ENCODE data around the gene DCC.
"Not testable (repeated sequence)": the region's sequence is repeated elsewhere in the genome, so short reads cannot be mapped to it uniquely, and the experiment has no call there.

Gene DCC

GRCh38 chr18:53486296-53486695 lies 1146.3 kb downstream of the DCC start:
- no peak for DNase-seq (ENCODE audit: low read depth)
- no peak for TF ChIP-seq CTCF (conservative IDR thresholded peaks at IDR 0.05; ENCODE audit: low read depth, low read length)
- H3K4me3 ChIP-seq (ENCODE audit: low read depth, low read length) = no peak overlapping the region

GRCh38 chr18:53489266-53489665 lies 1149.3 kb downstream of the DCC start:
- TF ChIP-seq CTCF (conservative IDR thresholded peaks at IDR 0.05; ENCODE audit: low read depth, low read length) = no peak
- no peak for DNase-seq (ENCODE audit: low read depth)

GRCh38 chr18:53490019-53490418 lies 1150.0 kb downstream of the DCC start:
- DNase-seq (ENCODE audit: low read depth) = no peak
- H3K4me3 ChIP-seq (ENCODE audit: low read depth, low read length) = no peak overlapping the region
- TF ChIP-seq CTCF (conservative IDR thresholded peaks at IDR 0.05; ENCODE audit: low read depth, low read length) = no peak

More at GRCh38 chr18:53489266-53489665, 1149.3 kb downstream of the DCC start:
- no peak overlapping the region for H3K4me3 ChIP-seq (ENCODE audit: low read depth, low read length)

- H3K4me3 ChIP-seq (ENCODE audit: low read depth, low read length) = no peak overlapping the region
- no peak for TF ChIP-seq CTCF (conservative IDR thresholded peaks at IDR 0.05; ENCODE audit: low read depth, low read length)
- DNase-seq (ENCODE audit: low read depth) = no peak
These were observed 1156.0 kb downstream of the DCC start for GRCh38 chr18:53496028-53496427.

- no peak for TF ChIP-seq CTCF (conservative IDR thresholded peaks at IDR 0.05; ENCODE audit: low read depth, low read length)
- H3K4me3 ChIP-seq (ENCODE audit: low read depth, low read length) = no peak overlapping the region
- no peak for DNase-seq (ENCODE audit: low read depth)
These were observed 1164.0 kb downstream of the DCC start for GRCh38 chr18:53503914-53504441.

GRCh38 chr18:53508529-53508928 lies 1168.5 kb downstream of the DCC start:
- no peak for DNase-seq (ENCODE audit: low read depth)
- no peak overlapping the region for H3K4me3 ChIP-seq (ENCODE audit: low read depth, low read length)
- TF ChIP-seq CTCF (conservative IDR thresholded peaks at IDR 0.05; ENCODE audit: low read depth, low read length) = no peak

GRCh38 chr18:53509886-53510285 lies 1169.9 kb downstream of the DCC start:
- TF ChIP-seq CTCF (conservative IDR thresholded peaks at IDR 0.05; ENCODE audit: low read depth, low read length) = no peak
- no peak overlapping the region for H3K4me3 ChIP-seq (ENCODE audit: low read depth, low read length)
- DNase-seq (ENCODE audit: low read depth) = no peak

GRCh38 chr18:53511725-53512124 lies 1171.7 kb downstream of the DCC start:
- DNase-seq (ENCODE audit: low read depth); H3K4me3 ChIP-seq (ENCODE audit: low read depth, low read length): not testable (repeated sequence)

Measured in choroid plexus epithelial cell (primary cell).